GM12878 (cell line): Measurements from ENCODE around the gene RAB43. TPM values are rescaled to one million over a fixed set of nuclear protein-coding genes. Genes with fewer than 3 reads are reported as not detected.

ENCODE experiments used
- ATAC-seq: fragments of 200-7000 bp; cut with Tn5 transposase; 3 replicates; pipeline ENCODE4 v1.9.1; 2020; ENCODE audit warnings: mild to moderate bottlenecking, moderate library complexity
- BruUV-seq: library from RNA; stranded (reverse); fragments of 400-500 nt; replicated peaks from 2 replicates; lab custom pipeline; 2021; lab: Mats Ljungman, UMichigan
- CTCF ChIA-PET: fragments of 300-600 bp; sonication (Branson Sonifier 250); formaldehyde crosslinking; extraction: SDS; loops from one replicate; lab custom pipeline; 2021; ENCODE audit warnings: inconsistent platforms; lab: Yijun Ruan, JAX
- POLR2A ChIA-PET: fragments of 350-600 bp; formaldehyde crosslinking; extraction: SDS; loops from one replicate; lab custom pipeline; 2021; ENCODE audit warnings: inconsistent platforms; lab: Charles Lee
- RAD21 ChIA-PET: fragments of 300-600 bp; sonication (Branson Sonifier 250); formaldehyde crosslinking; loops from one replicate; lab custom pipeline; 2023; ENCODE audit warnings: antibody characterized with exemption; ENCODE audit not compliant: unreplicated experiment; lab: Charles Lee
- SMC1A ChIA-PET: fragments of 300-600 bp; sonication (Branson Sonifier 250); formaldehyde crosslinking; loops from one replicate; lab custom pipeline; 2023; ENCODE audit not compliant: unreplicated experiment, uncharacterized antibody; lab: Charles Lee
- DNase-seq: peaks from one replicate; pipeline ENCODE4 v3.0.0-alpha.2; 2011; ENCODE audit warnings: low read depth, low spot score
- FAIRE-seq: peaks from 3 replicates; lab custom pipeline; 2011; peaks lifted over from hg19 to GRCh38; lab: Jason Lieb, UNC
- H2AFZ ChIP-seq: 2 replicates; pipeline ENCODE4 v1.6.0; 2011; ENCODE audit warnings: low read depth, low read length, control low read depth; ENCODE audit not compliant: control insufficient read depth
- H3K27ac ChIP-seq: 2 replicates; pipeline ENCODE4 v1.5.1; 2011; ENCODE audit warnings: control low read depth; ENCODE audit not compliant: control insufficient read depth, insufficient read depth
- H3K27me3 ChIP-seq, 2 experiments: replicated peaks in 1 of 2; 2 replicates each; pipeline versions ENCODE4 v1.6.0 to v1.6.1; 2011; ENCODE audit warnings: low read length in 1 of 2; ENCODE audit not compliant: control insufficient read depth in 2 of 2, insufficient read depth in 2 of 2
- H3K36me3 ChIP-seq, 2 experiments: 2 replicates each; pipeline ENCODE4 v1.5.1; 2011; ENCODE audit warnings: low read length in 1 of 2; ENCODE audit not compliant: control insufficient read depth in 2 of 2, insufficient read depth in 2 of 2
- H3K4me1 ChIP-seq: 2 replicates; pipeline ENCODE4 v1.6.1; 2011; ENCODE audit warnings: mild to moderate bottlenecking, low read length, moderate library complexity, mixed read lengths; ENCODE audit not compliant: control insufficient read depth, insufficient read depth
- H3K4me2 ChIP-seq: 2 replicates; pipeline ENCODE4 v1.6.0; 2011; ENCODE audit warnings: control low read depth; ENCODE audit not compliant: control insufficient read depth, insufficient read depth
- H3K4me3 ChIP-seq: fragments of 200-600 bp; sonication (generic); 2 replicates; pipeline ENCODE4 v1.5.1; 2016
- H3K79me2 ChIP-seq: 2 replicates; pipeline ENCODE4 v1.6.0; 2011; ENCODE audit warnings: low read length; ENCODE audit not compliant: control insufficient read depth, insufficient read depth
- H3K9ac ChIP-seq: 2 replicates; pipeline ENCODE4 v1.8.0; 2011; ENCODE audit warnings: low read length, control low read depth, mixed read lengths; ENCODE audit not compliant: control insufficient read depth, insufficient read depth
- H3K9me3 ChIP-seq: replicated peaks from 3 replicates; pipeline ENCODE4 v1.5.1; 2011; ENCODE audit warnings: mild to moderate bottlenecking, low read length; ENCODE audit not compliant: control insufficient read depth, insufficient read depth
- H4K20me1 ChIP-seq: 2 replicates; pipeline ENCODE4 v1.6.0; 2011; ENCODE audit not compliant: control insufficient read depth, insufficient read depth
- ATF2 ChIP-seq: IDR thresholded peaks from 2 replicates; pipeline ENCODE4 v1.6.1; 2012; ENCODE audit warnings: low read length, inconsistent platforms
- BHLHE40 ChIP-seq, 2 experiments: fragments of 450-650 bp in 1 of 2; IDR thresholded peaks; 2 replicates each; pipeline ENCODE4 v1.6.1; 2011 to 2017; ENCODE audit warnings: low read depth in 2 of 2, borderline replicate concordance in 1 of 2, improper control_type of control experiment in 1 of 2, low read length in 1 of 2, mild to moderate bottlenecking in 1 of 2
- CHD1 ChIP-seq: IDR thresholded peaks from 2 replicates; pipeline ENCODE4 v1.6.1; 2012; ENCODE audit warnings: low read depth, low read length, improper control_type of control experiment
- FOXM1 ChIP-seq: IDR thresholded peaks from 2 replicates; pipeline ENCODE4 v1.6.1; 2012; ENCODE audit warnings: low read depth, mild to moderate bottlenecking, inconsistent platforms, low read length, moderate library complexity
- HCFC1 ChIP-seq: fragments of 150-350 bp; IDR thresholded peaks from 2 replicates; pipeline ENCODE4 v1.6.1; 2014; ENCODE audit warnings: low read length
- IKZF1 ChIP-seq: fragments of 450-650 bp; conservative IDR thresholded peaks from 2 replicates; pipeline ENCODE4 v1.6.1; 2017; ENCODE audit warnings: antibody characterized with exemption, mild to moderate bottlenecking
- MYC ChIP-seq: IDR thresholded peaks from 2 replicates; pipeline ENCODE4 v1.6.1; 2011; ENCODE audit warnings: mild to moderate bottlenecking, low read length, moderate library complexity, inconsistent platforms; ENCODE audit not compliant: insufficient read depth, insufficient replicate concordance, insufficient read length, severe bottlenecking
- NFYB ChIP-seq: IDR thresholded peaks from 2 replicates; pipeline ENCODE4 v1.6.1; 2011; ENCODE audit warnings: low read depth, mild to moderate bottlenecking, low read length, improper control_type of control experiment, moderate library complexity; ENCODE audit not compliant: insufficient read depth
- RBBP5 ChIP-seq: fragments of 200-600 bp; sonication (generic); conservative IDR thresholded peaks from 2 replicates; pipeline ENCODE4 v1.6.1; 2016
- SP1 ChIP-seq: IDR thresholded peaks from one replicate; pipeline ENCODE4 v1.6.1; 2011; ENCODE audit warnings: low read depth, low read length
- USF2 ChIP-seq: IDR thresholded peaks from 2 replicates; pipeline ENCODE4 v1.6.1; 2011; ENCODE audit warnings: low read depth, low read length, improper control_type of control experiment, borderline replicate concordance
- WRNIP1 ChIP-seq: IDR thresholded peaks from 2 replicates; pipeline ENCODE4 v1.6.1; 2011; ENCODE audit warnings: low read depth, low read length, improper control_type of control experiment, borderline replicate concordance
- WGBS: methylation state at CpG from one replicate; pipeline ENCODE4 v1.1.6; 2016; ENCODE audit warnings: low lambda C conversion rate; ENCODE audit not compliant: insufficient replicate concordance, insufficient coverage; ENCODE audit errors: missing lambda C conversion rate; 5-methylcytosine and 5-hydroxymethylcytosine counted together
- in situ Hi-C: fragments of 300-500 bp; cut with MboI; formaldehyde crosslinking; loops from 9 replicates; pipeline ENCODE4 v1.14.3; 2018; ENCODE audit warnings: mixed read lengths
- intact Hi-C: fragments of 100-400 bp; cut with micrococcal nuclease; formaldehyde crosslinking; loops from one replicate; pipeline ENCODE4 v1.14.2; 2022; ENCODE audit not compliant: unreplicated experiment
- polyA plus RNA-seq, 11 experiments: library from polyadenylated mRNA; depleted of rRNA in 4 of 11; unstranded in 6 of 11; stranded (reverse) in 5 of 11; fragments of >200 nt; fragmentation: Nextera tagmentation in 4 of 11; fragmentation: Illumina TruSeq in 1 of 11; extraction: Ambion mirVana in 4 of 11; extraction: Trizol in 1 of 11; gene quantifications; 1 replicate in 1 of 11; 2 replicates in 10 of 11; pipeline versions ENCODE4 v1.2.1 to v1.2.3, GENCODE V29; 2011 to 2016; ENCODE audit warnings: inconsistent platforms in 2 of 11, missing spikeins in 2 of 11, low read depth in 1 of 11
- total RNA-seq, 4 experiments: library from RNA; depleted of rRNA in 3 of 4; stranded (reverse); fragments of >200 nt in 3 of 4; fragmentation: Illumina TruSeq in 1 of 4; extraction: Trizol in 1 of 4; gene quantifications; 2 replicates each; pipeline versions ENCODE4 v1.2.1 to v1.2.3, GENCODE V29; 2013 to 2021
- TF ChIP-seq, protein P1 (sequence below): fragments of 450-650 bp; IDR thresholded peaks from 2 replicates; pipeline ENCODE4 v1.6.1; 2016; ENCODE audit warnings: mild to moderate bottlenecking, moderate library complexity, borderline replicate concordance

Gene RAB43
- total and polyA plus RNA-seq, 10 of the 15 experiments (the other 5 are each of a cell fraction or from before 2014, with no cell fraction given) = 0.08 to 14.0 (median 4.0) TPM

- no peak for TF ChIP-seq WRNIP1
- no peak for TF ChIP-seq CHD1
- no peak for TF ChIP-seq IKZF1
- TF ChIP-seq MYC = no peak
Measured at GRCh38 chr3:129162729-129163579, 41.4 kb upstream of the RAB43 start (continued).

DNA sequence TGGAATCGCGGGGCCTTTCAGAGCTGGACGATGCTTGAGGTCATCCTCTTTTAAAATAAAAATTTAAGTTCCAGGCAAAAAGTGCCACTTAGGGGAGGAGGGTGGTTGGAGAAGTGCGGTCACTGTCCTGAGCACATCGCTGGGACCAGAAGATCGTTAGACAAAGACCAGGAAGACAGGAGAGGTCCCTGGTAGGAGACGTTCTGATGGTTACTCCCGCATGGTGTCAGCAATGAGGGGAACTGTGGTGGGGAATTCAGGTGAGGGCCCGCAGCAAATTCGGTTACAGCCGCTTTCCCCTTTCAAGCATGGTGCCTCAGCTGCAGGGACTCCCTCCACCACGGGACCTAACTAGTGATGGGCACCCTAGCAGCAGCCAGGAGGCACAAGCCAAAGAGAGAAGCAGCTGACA lies 40.3 kb upstream of the RAB43 start:
- peaks cover 4% of the 10 kb centered on the region for H3K4me1 ChIP-seq
- in situ Hi-C loops = no loop called here
- CTCF ChIA-PET = interaction anchor here (0.7 to 3.6 kb wide), 18 partner anchors 10 to 481 kb away, joined by 3 to 36 read pairs (median 4); partner anchors contain the start of genes CNBP and COPG1
- H3K79me2 ChIP-seq = peaks cover 24% of the 10 kb centered on the region
- H4K20me1 ChIP-seq = no peaks in the 10 kb centered on the region
- H3K27ac ChIP-seq = peak overlapping the region; percentile 100
- peak overlapping the region; percentile 100 for H2AFZ ChIP-seq
- H3K36me3 ChIP-seq = peaks cover 1 to 13% of the 10 kb centered on the region in 2 experiments; a peak in 3 of 4 replicates
- POLR2A ChIA-PET = interaction anchor here (0.5 to 2.7 kb wide), 10 partner anchors 12 to 187 kb away, joined by 3 to 17 read pairs (median 6); partner anchors contain the start of gene CNBP
- SMC1A ChIA-PET = interaction anchor here (0.7 to 2.4 kb wide), 18 partner anchors 12 to 191 kb away, joined by 3 to 33 read pairs (median 4); partner anchors contain the start of genes COPG1 and RAB43
- no peak for FAIRE-seq
- H3K4me3 ChIP-seq = peak overlapping the region; percentile 85
- H3K27me3 ChIP-seq = no peaks in the 10 kb centered on the region
- peak in 1 of 2 experiments; percentile 4; a peak in 1 of 4 replicates for TF ChIP-seq BHLHE40 (IDR thresholded peaks at IDR 0.05; ENCODE audit: borderline replicate concordance in 1 of 2, low read depth in 2 of 2, low read length in 1 of 2)
- no peak for TF ChIP-seq HCFC1
- 0 out of 2 replicates have a peak, but pooled peaks have one; percentile 1 for TF ChIP-seq ATF2
- TF ChIP-seq SP1 = no peak
- TF ChIP-seq USF2 = no peak
- TF ChIP-seq, protein P1, sequence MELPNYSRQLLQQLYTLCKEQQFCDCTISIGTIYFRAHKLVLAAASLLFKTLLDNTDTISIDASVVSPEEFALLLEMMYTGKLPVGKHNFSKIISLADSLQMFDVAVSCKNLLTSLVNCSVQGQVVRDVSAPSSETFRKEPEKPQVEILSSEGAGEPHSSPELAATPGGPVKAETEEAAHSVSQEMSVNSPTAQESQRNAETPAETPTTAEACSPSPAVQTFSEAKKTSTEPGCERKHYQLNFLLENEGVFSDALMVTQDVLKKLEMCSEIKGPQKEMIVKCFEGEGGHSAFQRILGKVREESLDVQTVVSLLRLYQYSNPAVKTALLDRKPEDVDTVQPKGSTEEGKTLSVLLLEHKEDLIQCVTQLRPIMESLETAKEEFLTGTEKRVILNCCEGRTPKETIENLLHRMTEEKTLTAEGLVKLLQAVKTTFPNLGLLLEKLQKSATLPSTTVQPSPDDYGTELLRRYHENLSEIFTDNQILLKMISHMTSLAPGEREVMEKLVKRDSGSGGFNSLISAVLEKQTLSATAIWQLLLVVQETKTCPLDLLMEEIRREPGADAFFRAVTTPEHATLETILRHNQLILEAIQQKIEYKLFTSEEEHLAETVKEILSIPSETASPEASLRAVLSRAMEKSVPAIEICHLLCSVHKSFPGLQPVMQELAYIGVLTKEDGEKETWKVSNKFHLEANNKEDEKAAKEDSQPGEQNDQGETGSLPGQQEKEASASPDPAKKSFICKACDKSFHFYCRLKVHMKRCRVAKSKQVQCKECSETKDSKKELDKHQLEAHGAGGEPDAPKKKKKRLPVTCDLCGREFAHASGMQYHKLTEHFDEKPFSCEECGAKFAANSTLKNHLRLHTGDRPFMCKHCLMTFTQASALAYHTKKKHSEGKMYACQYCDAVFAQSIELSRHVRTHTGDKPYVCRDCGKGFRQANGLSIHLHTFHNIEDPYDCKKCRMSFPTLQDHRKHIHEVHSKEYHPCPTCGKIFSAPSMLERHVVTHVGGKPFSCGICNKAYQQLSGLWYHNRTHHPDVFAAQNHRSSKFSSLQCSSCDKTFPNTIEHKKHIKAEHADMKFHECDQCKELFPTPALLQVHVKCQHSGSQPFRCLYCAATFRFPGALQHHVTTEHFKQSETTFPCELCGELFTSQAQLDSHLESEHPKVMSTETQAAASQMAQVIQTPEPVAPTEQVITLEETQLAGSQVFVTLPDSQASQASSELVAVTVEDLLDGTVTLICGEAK = no peak
- TF ChIP-seq NFYB = no peak
- no peak for TF ChIP-seq RBBP5
- 0 out of 2 replicates have a peak, but pooled peaks have one; percentile 3 for TF ChIP-seq FOXM1
- TF ChIP-seq, all 136 proteins: peak for 3
- BruUV-seq = no TSS peak
- intact Hi-C loops = loop anchor here (1.0 kb wide), 4 partner anchors 21 to 192 kb away; partner anchors contain the start of gene CNBP
- H3K9me3 ChIP-seq = no peaks in the 10 kb centered on the region
- peak overlapping the region; percentile 95 for H3K4me2 ChIP-seq
- under 1% methylated on average over 12 of the region's 12 CpGs for WGBS
- DNase-seq = no peak
- peak overlapping the region; percentile 99 for H3K9ac ChIP-seq
- RAD21 ChIA-PET = interaction anchor here (1.0 to 3.0 kb wide), 13 partner anchors 17 to 283 kb away, joined by 3 to 29 read pairs (median 4); partner anchors contain the start of gene COPG1
- peak; percentile 42 for ATAC-seq
